ENCODE data around the gene CRABP1.
"Not testable (repeated sequence)": the region's sequence is repeated elsewhere in the genome, so short reads cannot be mapped to it uniquely, and the experiment has no call there.

The CRABP1 gene

DNA sequence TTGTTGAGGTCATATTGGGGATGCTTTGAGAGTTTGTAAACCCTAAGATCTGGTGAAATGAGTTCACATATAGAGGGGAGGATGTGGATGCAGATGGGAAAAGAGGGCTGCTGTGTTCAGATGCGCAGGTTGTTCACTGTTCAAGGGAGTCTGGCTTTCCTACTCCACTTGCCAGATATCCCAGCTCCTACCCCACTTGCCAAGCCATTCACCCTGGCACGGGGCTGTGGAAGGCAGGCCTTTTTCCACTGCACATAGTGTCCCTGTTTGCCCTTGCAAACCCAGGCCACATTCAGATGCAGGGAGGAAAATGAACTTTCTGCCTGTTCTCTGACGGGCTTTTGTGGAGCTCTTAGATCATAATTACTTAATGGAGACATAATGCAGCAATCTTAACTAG is 29.0 kb downstream of the CRABP1 start:
- no peak for DNase-seq (ENCODE audit: low read depth in 1 of 2, low spot score in 1 of 2)

DNA sequence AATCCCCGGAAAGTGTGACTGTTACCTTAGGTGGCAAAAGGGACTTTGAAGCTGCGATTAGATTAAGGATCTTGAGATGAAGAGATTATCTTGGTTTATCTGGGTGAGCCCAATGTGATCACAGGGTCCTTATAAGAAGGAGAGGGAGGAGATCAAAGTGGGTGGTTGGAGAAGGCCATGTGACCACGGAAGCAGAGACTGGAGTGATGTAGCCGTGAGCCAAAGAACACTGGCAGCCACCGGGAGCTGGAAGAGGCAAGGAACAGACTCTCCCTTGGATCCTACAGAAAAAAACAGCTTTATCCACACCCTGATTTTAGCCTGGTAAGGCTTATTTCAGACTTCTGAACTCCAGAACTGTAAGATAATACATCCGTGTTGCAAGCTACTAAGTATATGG is 29.9 kb downstream of the CRABP1 start:
- no peak for DNase-seq (ENCODE audit: low read depth in 1 of 2, low spot score in 1 of 2)

DNA sequence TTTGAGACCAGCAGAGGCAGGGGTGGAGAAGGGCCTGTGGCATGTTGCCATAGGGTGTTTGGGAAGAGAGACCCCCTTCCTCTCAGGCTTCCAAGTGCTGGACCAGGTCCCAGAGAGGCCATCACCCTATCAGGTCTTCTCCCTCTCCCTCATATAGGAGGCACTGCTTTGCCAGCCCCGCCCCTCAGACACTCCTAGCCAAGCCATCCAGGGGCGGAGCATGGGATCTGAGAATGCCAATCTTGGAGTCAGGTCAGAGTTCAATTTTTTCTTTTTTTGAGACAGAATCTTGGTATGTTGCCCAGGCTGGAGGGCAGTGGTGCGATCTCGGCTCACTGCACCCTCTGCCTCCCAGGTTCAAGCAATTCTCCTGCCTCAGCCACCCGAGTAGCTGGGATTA is 32.7 kb downstream of the CRABP1 start:
- no peak for DNase-seq (ENCODE audit: low read depth in 1 of 2, low spot score in 1 of 2)

DNA sequence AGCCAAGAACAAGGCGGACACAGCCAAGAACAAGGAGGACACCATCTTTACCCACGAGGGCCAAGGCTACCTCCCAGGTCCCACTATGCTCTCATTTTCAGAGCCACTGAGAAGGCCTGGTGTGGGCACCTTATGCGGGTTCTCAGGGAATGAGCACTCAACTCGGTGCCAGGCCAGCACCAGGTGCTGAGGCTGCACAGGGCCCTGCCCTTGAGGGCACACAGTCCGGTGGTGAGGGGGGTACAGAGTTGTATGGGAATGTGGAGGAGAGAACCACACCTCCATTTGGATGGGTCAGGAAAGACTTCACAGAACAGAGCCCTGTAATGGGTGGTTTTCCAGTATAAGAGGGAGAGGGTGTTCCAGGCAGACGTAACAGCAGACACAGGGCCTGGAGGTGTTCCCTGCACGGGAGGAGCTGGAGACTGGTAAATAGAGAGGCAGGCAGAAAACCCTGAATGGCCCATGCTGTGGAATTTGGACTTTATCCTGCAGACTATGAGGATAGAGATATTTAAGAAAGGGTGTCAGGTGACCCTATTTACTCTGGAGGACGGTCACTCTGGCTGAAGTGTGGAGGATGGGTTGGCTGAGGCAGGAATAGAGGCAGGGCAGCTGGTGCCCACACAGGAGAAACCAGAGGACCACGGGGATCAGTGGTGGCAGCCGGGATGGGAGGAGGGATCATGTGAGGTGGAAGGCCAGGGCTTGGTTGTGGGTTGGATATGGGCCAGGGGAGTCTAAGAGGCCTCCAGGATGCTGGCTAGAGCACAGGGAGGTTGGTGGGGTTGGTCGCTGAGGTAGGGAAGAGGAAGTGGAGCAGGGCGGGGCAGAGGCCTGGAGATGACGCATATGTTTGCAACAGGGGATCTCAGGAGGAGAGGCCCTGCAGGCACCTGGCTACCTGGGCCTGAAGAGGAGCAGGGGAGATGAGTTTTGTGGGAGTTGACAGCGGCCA is 34.6 kb downstream of the CRABP1 start:
- DNase-seq (ENCODE audit: low read depth in 1 of 2, low spot score in 1 of 2): no peak

DNA sequence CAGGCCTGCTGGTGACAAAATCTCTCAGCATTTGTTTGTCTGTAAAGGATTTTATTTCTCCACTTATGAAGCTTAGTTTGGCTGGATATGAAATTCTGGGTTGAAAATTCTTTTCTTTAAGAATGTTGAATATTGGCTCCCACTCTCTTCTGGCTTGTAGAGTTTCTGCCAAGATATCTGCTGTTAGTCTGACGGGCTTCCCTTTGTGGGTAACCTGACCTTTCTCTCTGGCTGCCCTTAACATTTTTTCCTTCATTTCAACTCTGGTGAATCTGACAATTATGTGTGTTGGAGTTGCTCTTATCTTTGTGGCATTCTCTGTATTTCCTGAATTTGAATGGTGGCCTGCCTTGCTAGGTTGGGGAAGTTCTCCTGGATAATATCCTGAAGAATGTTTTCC is 40.0 kb downstream of the CRABP1 start:
- DNase-seq (ENCODE audit: low read depth in 1 of 2, low spot score in 1 of 2): not testable (repeated sequence)

DNA sequence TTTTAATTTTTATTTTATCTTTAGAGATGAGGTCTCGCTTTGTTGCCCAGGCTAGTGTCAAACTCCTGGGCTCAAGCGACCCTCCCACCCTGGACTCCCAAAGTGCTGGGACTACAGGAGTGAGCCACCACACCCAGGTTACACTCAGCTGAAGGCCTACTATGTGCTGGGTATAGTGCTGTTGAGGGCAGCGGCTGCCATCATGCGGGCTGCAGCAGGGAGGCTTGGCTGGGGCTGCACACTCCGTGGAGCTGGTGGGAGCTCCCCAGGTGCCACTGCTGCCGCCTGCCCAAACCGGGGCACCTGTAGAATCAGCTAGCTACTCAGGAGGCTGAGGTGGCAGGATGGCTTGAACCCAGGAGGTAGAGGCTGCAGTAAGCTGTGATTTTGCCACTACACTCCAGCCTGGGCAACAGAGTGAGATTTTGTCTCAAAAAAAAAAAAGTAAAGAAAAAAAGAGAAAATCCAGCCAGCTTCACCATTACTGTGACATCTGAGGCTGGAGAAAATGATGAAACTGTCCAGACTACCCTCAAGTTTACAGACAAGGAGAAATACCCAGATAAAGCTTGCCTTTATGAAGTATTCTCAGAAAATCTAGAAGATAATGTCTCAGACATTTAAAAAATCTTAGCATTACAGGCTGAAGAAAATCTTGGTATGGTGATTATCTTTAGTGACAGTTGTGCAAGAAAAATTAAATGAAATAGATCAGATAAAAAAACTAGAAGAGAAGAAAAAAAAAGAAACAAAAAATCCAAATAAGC is 42.1 kb downstream of the CRABP1 start:
- DNase-seq (ENCODE audit: low read depth in 1 of 2, low spot score in 1 of 2): no peak

DNA sequence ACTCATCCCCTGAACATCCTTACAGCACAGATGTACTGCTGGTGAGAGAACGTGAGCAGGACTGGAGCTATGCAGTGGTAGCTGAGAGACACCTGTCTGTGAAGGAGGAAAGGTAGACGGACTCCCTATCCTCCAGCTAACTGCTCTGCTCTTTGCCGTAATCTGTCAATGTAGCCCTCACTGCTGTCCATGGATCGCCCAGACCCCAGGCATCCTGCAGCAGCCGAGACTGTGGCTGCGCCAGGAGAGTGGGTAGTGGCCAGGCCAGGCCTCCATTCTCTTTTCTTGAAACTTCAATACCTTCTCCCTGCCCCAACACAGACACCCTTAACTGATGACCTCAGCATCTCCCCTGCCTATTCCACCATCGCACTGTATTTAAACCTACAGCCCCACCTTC is 44.5 kb downstream of the CRABP1 start:
- DNase-seq (ENCODE audit: low read depth in 1 of 2, low spot score in 1 of 2): no peak

DNA sequence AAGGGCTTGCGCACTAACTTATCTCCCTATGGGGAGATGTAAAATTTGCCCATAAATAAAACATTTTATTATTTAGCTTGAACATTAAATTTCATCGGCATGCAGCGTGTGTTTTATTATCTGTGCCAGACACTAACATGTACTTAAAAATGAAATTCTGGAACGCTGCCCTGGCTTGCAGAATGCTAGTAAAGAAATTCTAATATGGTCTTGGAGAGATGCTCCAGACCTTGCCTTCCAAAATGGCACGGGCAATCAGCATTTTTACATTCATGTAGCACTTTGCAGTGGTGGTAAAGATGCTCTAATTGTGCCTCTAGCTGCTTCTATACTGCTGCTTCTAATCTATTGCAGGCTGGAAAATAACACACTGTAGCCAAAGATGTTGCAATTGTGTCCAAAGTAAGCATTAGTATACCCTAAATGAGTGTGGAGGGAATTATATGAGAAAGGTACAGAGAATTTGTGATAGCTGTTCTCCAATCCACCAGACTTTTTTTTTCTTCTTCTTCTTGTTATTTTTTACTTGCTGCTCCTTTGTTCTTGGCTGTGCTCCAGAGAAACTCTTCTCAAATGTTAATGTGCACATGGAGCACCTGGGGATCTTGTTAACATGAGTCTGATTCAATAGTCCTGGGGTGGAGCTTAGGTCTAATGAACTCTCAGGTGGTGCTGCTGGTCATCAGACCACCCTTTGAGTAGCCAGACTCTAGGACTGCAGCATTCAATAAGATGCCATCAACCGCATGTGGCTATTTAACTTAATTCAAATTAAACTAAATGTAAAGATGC is 47.3 kb downstream of the CRABP1 start:
- DNase-seq (ENCODE audit: low read depth in 1 of 2, low spot score in 1 of 2): no peak

DNA sequence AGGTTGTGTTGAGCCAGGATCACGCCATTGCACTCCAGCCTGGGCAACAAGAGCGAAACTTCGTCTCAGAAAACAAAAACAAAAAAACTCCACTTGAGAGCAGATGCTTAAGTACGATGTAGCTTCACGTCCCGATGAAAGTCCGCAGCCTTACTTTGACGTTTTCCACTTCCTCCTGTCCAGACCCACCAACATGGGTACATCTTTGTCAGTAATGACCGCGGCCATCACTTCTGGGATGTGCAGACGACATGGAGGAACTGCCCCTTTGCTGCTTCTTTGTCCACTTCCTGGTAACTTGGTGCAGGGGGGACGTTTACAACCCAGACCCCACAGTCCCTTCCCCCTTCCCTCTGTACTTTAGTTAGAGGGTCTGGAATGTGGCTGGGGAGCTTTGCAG is 48.7 kb downstream of the CRABP1 start:
- no peak for DNase-seq (ENCODE audit: low read depth in 1 of 2, low spot score in 1 of 2)

DNA sequence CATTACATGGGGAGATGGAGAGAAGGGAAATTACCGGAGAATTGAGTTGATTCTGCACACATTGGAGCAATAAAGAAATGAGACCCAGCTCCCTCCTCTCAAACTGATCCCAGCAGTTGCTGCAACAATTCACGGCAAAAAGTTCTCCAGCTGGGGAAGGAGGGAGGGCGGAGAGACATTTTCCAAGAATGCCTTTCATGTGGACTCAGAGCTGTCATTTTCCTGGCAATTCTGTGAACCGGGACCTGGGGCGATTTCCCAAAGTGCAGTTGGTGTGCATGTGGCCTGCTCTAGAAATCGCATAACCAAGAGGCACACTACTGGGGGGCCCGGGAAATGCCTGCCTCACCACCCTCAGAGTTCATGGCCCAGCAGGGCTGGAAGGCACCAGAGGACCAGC is 49.2 kb downstream of the CRABP1 start:
- no peak for DNase-seq (ENCODE audit: low read depth in 1 of 2, low spot score in 1 of 2)

DNA sequence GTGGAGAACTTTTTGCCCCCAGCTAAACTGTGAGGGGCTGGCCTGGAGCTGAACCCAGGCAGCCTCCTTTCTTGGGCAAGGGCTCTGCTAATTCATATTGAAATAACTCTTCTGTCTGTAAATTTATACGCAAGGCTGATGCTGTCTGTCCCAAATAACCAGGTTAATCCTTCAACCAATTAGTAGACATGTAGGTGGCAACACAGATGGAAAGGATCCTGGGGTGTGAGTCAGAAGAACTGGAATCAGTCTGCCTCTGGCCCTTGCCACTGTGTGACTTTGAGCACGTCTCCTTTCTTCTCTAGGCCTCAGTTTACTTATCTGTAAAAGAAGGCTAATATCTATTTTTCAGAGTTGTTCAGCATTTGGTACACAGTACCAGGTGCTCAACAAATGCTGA is 49.6 kb downstream of the CRABP1 start:
- no peak for DNase-seq (ENCODE audit: low read depth in 1 of 2, low spot score in 1 of 2)

DNA sequence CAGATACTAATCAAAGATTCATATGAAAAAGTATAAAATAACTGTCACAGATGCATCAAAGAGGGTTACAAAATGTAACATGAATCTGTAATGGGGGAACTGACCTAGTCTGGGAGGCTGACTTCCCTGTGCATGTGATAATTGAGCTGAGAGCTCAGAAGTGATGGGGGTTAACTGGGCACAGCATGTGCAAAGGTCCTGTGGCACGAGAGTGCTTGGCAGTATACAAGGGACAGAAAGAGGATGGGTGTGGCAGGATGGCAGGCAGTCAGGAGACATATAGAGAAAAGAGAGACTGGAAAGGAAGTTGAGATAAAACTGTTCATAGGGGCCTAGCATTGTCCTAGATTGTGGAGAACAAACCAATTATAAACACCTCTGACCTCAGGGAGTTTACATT is 50.1 kb downstream of the CRABP1 start:
- no peak for DNase-seq (ENCODE audit: low read depth in 1 of 2, low spot score in 1 of 2)

DNA sequence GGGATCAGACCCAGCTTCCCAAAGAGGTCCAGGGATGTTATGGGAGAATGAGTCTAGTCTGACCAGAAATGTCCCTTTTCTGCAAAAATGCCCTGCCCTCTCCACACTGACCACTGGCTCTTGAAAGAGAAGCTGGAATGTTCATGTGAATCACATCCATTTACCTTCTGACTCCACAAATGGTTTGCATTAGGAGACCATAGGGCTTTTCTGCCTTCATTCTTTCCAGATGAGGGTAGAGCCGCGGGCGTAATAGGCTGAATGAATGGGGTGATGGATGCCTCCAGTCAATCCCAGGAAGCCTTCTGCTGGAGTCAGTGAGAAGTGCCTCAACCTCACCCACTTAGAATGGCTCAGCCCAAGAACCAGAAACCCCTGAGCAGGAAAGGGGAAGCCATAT is 50.7 kb downstream of the CRABP1 start:
- DNase-seq (ENCODE audit: low read depth in 1 of 2, low spot score in 1 of 2): no peak

DNA sequence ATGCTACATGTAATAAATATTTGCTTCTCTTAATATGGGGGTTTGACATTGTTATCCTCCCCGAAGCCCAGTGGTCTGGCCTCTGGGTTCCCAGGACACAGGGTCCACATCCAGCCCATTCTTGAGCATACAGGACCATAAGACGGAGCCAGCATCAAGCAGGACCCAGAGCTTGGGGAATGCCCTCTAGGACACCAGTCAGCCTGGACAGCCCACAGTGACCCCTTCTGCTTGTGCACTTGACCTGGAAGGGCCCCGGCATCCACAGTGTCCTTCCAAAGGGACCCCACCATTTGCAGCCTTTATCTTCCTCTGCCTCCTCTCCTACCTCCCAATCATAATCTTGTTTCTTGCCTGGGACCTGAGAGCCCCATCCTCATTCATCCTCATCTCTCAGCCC is 51.6 kb downstream of the CRABP1 start:
- no peak for DNase-seq (ENCODE audit: low read depth in 1 of 2, low spot score in 1 of 2)

DNA sequence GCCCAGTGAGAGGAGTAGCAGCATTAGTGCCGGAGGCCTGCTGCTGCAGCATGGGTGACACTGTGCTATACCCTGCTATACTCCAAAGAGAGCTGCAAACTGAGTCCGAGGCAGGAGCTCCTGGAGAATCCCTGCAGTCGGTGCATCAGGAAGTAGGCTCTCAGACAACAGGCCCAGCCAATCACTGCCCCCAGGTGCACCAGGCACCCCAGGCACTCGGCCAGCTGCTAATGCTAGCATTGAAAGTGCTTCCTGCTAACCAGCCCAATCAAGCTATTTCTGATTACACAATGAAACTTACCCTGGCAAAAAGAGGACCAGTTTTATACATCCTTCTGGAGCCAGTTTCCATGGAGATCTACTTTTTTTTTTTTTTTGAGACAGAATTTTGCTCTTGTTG is 52.3 kb downstream of the CRABP1 start:
- no peak for DNase-seq (ENCODE audit: low read depth in 1 of 2, low spot score in 1 of 2)

DNA sequence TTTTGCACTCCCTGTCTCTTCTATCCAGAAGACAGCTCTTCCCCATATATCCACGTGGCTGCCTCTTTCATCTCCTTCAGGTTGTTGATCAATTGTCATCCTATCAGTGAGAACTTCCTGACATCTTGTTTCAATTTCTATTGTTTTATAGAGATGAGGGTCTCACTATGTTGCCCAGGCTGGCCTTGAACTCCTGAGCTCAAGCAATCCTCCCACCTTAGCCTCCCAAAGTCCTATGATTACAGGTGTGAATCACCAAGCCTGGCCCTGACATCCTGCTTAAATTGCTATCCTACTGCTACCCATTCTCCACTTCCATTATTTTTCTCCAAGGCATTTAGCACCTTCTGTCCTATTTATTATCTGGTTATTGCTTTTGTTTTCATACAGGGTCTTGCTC is 53.0 kb downstream of the CRABP1 start:
- no peak for DNase-seq (ENCODE audit: low read depth in 1 of 2, low spot score in 1 of 2)

DNA sequence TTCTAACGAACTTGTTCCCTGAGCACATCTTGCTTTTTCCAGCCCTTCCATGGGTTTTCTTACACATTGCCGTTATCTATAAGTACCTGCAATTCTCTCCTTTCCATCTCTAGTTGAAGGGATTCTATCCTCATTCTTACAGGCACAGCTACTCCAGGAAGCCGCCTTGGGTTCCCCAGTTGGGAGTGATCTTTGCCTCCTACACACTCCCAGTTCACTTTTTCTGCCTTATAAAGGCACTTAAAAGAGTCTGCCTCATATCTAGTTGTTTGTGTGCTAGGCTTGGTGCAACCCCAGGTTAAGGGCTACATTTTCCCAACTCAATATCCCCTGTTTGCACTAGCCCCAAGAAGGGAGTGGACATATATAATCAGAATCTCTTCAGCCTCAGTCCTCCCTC is 53.9 kb downstream of the CRABP1 start:
- DNase-seq (ENCODE audit: low read depth in 1 of 2, low spot score in 1 of 2): no peak

DNA sequence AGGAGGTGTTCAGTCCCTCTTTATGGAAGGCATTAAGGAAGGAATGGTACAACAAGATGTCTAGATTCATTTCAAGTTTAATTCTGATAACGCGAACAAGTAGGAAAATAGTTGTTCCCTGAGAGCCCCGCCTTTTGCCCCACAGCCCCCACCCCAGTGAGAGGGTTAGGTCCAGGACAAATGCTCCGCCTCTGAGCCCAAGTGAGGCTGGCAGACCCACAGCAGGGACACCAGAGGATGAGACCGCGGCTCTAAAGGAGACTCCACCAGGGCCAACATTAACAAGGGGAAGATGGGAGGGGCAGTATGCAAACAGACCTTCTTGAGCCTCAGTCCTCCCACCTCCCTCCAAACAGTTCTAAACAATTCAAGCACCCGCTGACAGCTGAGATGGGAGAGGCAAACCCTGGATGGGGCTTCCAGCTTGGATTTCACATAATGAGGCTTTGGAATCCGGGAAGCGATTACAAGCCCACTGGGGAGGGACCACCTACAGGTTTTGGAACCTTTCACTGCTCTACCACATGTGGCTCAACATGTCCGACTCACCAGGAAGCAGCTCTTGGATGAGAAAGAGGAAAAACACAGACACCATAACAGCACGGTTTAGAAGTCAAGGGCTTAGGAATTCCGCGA is 54.9 kb downstream of the CRABP1 start:
- no peak for DNase-seq (ENCODE audit: low read depth in 1 of 2, low spot score in 1 of 2)

DNA sequence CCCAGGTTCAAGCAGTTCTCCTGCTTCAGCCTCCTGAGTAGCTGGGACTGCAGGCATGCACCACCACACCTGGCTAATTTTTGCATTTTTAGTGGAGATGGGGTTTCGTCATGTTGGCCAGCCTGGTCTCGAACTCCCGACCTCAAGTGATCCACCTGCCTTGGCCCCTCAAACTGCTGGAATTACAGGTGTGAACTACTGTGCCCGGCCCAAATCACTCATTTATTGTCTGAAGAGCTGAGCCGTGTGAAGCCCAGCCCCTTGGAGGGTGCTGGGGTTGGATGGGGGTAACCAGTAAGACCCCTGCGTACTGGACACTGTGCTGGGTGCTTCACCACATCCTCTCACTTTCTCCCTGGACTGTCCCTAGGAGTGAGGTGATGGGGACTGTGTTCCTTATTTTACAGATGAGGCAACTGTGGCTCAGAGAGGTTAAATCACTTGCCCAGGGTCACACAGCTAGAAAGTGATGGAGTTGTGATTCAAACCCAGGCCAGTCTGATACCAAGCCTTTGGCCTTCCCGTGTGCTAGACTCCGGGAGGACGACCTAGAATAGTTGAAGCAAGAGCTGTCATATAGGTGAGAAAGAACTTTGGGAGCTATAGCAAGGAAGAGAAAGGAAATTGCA is 56.1 kb downstream of the CRABP1 start:
- DNase-seq (ENCODE audit: low read depth in 1 of 2, low spot score in 1 of 2): no peak

DNA sequence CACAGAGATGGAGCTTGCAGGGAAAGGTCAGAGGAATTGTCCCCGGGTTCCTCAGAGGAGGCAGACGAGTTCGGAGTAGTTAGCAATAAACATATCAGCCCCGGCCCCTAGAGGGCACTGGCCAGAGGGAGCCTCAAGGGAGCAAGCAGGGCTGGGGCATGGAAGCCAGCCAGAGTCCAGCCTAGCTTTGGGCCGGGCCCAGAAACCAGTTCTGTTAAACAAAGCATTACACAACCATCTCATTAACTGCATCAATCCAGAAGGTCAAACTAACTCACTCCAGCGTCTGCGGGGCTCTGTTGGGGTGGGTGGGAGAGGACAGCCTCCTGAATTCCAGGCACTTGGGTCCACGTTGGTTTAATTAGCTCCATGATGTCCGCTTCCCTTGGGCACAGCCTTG is 56.8 kb downstream of the CRABP1 start:
- DNase-seq (ENCODE audit: low read depth in 1 of 2, low spot score in 1 of 2): no peak

DNA sequence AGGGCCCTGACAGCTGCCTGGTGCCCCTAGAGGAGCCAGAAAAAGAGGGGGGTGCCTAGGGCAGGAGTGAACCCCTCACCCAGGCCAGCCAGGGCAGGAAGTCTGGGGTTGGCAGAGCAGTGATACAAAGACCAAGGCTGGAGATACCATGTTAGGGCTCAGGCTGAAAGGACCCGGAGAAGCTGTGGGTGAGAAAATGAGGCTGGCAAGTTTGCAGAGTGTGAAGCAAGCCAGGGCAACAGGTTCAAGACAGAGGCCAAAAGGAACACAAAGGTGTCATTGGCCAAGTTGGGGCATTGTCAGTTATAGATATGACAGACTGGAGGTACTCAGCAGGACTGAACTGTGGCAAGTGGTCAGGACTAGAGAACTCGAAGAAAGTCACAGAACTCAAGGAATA is 57.2 kb downstream of the CRABP1 start:
- DNase-seq (ENCODE audit: low read depth in 1 of 2, low spot score in 1 of 2): no peak

Measured in activated CD4-positive, alpha-beta T cell treated with anti-CD3 and anti-CD28 coated beads, Interleukin-2, amount 50 U/mL, for 24 hours (primary cell).